Spinal cord (tissue), 10 donors: ENCODE data around the gene FKBP9. TPM values are rescaled to one million over a fixed set of nuclear protein-coding genes. Genes with fewer than 3 reads are reported as not detected.
"Not testable (repeated sequence)": the region's sequence is repeated elsewhere in the genome, so short reads cannot be mapped to it uniquely, and the experiment has no call there.

ENCODE experiments used
- DNase-seq, 6 donors: peaks; one replicate each; pipeline versions ENCODE4 v3.0.0 to v3.0.0-alpha.2; 2013 to 2015; ENCODE audit warnings: low spot score in 6 of 6, low read depth in 4 of 6
- H3K27ac ChIP-seq: one replicate; pipeline ENCODE4 v1.5.1; 2013; ENCODE audit warnings: low read depth, low read length, control low read depth
- H3K27me3 ChIP-seq: one replicate; pipeline ENCODE4 v1.6.1; 2013; ENCODE audit warnings: low read length; ENCODE audit not compliant: control insufficient read depth, insufficient read depth
- H3K36me3 ChIP-seq: one replicate; pipeline ENCODE4 v1.6.1; 2013; ENCODE audit warnings: low read length; ENCODE audit not compliant: control insufficient read depth, insufficient read depth
- H3K4me1 ChIP-seq: one replicate; pipeline ENCODE4 v1.6.1; 2013; ENCODE audit warnings: low read length; ENCODE audit not compliant: control insufficient read depth, insufficient read depth
- H3K4me3 ChIP-seq: one replicate; pipeline ENCODE4 v1.5.1; 2013; ENCODE audit warnings: low read depth, low read length, control low read depth
- H3K9me3 ChIP-seq: one replicate; pipeline ENCODE4 v1.6.1; 2013; ENCODE audit warnings: low read length; ENCODE audit not compliant: control insufficient read depth, insufficient read depth
- WGBS: methylation state at CpG from one replicate; pipeline ENCODE4 v1.1.5; 2013; ENCODE audit warnings: missing lambda C conversion rate; ENCODE audit not compliant: insufficient coverage; 5-methylcytosine and 5-hydroxymethylcytosine counted together
- long read RNA-seq, 4 donors: transcript quantifications; one replicate each; lab custom pipeline, GENCODE V29; 2026
- polyA plus RNA-seq, 2 donors: library from polyadenylated mRNA; unstranded; fragments of 120-200 nt; gene quantifications; one replicate each; pipeline ENCODE4 v1.2.1, GENCODE V29; 2013; ENCODE audit not compliant: insufficient read length in 2 of 2
- total RNA-seq, 2 donors: library from RNA; depleted of rRNA in 1 of 2; stranded (reverse); fragments of 120-200 nt in 1 of 2; fragments of >200 nt in 1 of 2; gene quantifications; one replicate each; pipeline versions ENCODE4 v1.2.3 to v1.2.4, GENCODE V29; 2013 to 2014
- donor health status: healthy.

FKBP9 gene
- 100 to 1,000 TPM; 108 to 118 TPM for total RNA-seq
- 10 to 100 TPM; 75.2 to 89.9 TPM for polyA plus RNA-seq
- long read RNA-seq, donor 1, transcript FKBP9-201 (10 exons, 3,462 nt), result major isoform, 15 of 15 reads
- long read RNA-seq, donor 1, partial matches to known transcripts, result 0 of 15 reads
- long read RNA-seq, donor 1, other reads (novel, unspliced or antisense), result 0 of 15 reads
- long read RNA-seq, donor 2, transcript FKBP9-201 (10 exons, 3,462 nt), result major isoform, 11 of 11 reads
- long read RNA-seq, donor 2, partial matches to known transcripts, result 0 of 11 reads
- long read RNA-seq, donor 2, other reads (novel, unspliced or antisense), result 0 of 11 reads
- long read RNA-seq, donor 3, transcript FKBP9-201 (10 exons, 3,462 nt), result major isoform, 6 of 6 reads
- long read RNA-seq, donor 3, partial matches to known transcripts, result 0 of 6 reads
- long read RNA-seq, donor 3, other reads (novel, unspliced or antisense), result 0 of 6 reads
- long read RNA-seq, donor 4, transcript FKBP9-201 (10 exons, 3,462 nt), result major isoform, 24 of 174 reads
- long read RNA-seq, donor 4, partial matches to known transcripts, result 45 of 174 reads
- long read RNA-seq, donor 4, other reads (novel, unspliced or antisense), result 105 of 174 reads

DNA sequence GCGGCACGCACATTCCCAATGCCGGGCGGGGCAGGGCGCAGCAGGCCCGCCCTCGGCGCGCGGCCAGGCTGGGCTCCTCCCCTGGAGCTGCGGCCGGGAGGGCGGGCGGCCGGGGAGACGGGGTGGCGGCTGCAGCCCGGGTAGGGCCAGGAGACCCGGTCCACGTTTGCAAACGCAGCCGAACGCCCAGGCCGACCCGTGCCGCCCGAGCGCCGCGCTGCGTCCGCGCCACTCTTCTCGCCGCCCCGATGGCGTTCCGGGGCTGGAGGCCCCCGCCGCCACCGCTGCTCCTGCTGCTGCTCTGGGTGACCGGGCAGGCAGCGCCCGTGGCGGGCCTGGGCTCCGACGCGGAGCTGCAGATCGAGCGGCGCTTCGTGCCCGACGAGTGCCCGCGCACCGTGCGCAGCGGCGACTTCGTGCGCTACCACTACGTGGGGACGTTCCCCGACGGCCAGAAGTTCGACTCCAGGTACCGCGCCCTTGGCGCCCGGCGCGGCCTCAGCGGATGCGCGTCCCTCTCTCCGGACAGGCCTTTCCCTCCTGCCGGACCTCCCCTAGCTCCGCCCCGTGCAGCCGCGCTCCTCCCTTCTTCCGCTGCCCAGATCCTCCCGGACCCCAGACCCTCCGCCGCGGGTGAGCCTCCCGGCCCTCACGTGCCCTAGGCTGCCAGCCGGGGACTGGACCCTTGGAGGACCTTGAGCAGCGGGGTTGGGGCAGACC lies at the start of gene FKBP9:
FKBP9 (plus strand) TSS at position 115 of the 720 bp plus-strand sequence; CDS start at position 249, 134 bp downstream.
- WGBS, result under 1% methylated on average over 91 of the region's 91 CpGs
- Histone ChIP-seq H3K27ac (peak within 1 kb of the TSS; percentile 78), H3K27me3 (no peaks in the 10 kb centered on the region)

DNA sequence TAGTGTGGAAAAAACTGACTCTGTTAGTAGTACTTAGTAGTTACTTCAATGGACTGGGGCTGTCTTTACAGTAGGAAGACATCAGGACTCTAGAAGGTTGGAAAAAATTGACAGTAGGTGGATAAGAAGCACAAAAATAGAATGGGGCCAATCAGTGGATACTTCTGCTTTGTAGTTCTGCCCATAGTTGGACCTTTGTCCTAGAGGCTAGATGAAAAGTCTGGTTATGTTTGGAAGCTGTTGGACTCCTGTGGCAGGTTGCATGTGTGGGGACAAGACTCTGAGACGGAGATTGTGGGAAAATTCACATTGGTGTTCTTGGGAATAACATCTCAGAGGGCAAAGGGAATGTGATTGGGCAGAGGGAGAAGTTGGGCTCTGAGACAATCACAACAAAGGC lies 47.0 kb upstream of the FKBP9 start:
- no peak for DNase-seq
- peaks cover 15% of the 10 kb centered on the region for H3K36me3 ChIP-seq
- H3K4me3 ChIP-seq, result no peak overlapping the region
- no peaks in the 10 kb centered on the region for H3K9me3 ChIP-seq
- peaks cover 2% of the 10 kb centered on the region for H3K4me1 ChIP-seq
- 91% methylated on average over 1 of the region's 1 CpG for WGBS
- no peaks in the 10 kb centered on the region for H3K27me3 ChIP-seq
- H3K27ac ChIP-seq, result no peak overlapping the region

More for the DNA sequence above, at the start of gene FKBP9:
- peak within 1 kb of the TSS; percentile 66 for H3K4me3 ChIP-seq
- peak in 5 of 6 donors; percentile 44 to 92 (median 55) for DNase-seq
- peaks cover 20% of the 10 kb centered on the region for H3K4me1 ChIP-seq
- no peaks in the 10 kb centered on the region for H3K36me3 ChIP-seq
- no peaks in the 10 kb centered on the region for H3K9me3 ChIP-seq

GRCh38 chr7:32914184-32914583 lies 43.1 kb upstream of the FKBP9 start:
- H3K4me1 ChIP-seq, result no peaks in the 10 kb centered on the region
- no peak for DNase-seq
- WGBS, result 100% methylated on average over 1 of the region's 1 CpG
- H3K27me3 ChIP-seq, result no peaks in the 10 kb centered on the region
- H3K27ac ChIP-seq, result no peak overlapping the region
- no peak overlapping the region for H3K4me3 ChIP-seq
- no peaks in the 10 kb centered on the region for H3K9me3 ChIP-seq
- peaks cover 26% of the 10 kb centered on the region for H3K36me3 ChIP-seq

DNA sequence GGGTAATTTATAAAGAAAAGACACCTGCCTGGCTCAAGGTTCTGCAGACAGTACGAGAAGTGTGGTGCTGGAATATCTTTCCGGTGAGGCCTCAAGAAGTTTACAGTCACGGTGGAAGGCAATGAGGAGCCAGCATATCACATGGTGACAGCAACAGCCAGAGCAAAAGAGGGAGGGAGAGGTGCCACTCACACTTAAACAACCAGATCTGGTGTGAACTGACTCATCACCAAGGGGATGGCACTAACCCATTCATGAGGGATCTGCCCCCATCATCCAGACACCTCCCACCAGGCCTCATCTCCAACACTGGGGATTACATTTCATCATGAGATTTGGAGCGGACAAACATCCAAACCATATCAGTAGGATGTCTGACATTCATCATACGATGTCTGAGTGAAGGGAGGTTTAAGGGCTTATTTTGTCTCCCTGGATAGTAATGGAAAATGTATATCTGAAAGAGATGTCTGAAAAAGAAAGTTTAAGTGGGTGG lies 42.2 kb upstream of the FKBP9 start:
- WGBS, result 94% methylated on average over 3 of the region's 5 CpGs

GRCh38 chr7:32916006-32916405 lies 41.2 kb upstream of the FKBP9 start:
- Histone ChIP-seq H3K4me3 (no peak overlapping the region), H3K4me1 (no peaks in the 10 kb centered on the region), H3K27me3 (no peaks in the 10 kb centered on the region), H3K27ac (no peak overlapping the region), H3K9me3 (no peaks in the 10 kb centered on the region), H3K36me3 (peaks cover 30% of the 10 kb centered on the region)
- DNase-seq, result peak in 1 of 6 donors; percentile 38
- 78% methylated on average over 2 of the region's 3 CpGs for WGBS

More for the DNA sequence above, 42.2 kb upstream of the FKBP9 start:
- DNase-seq, result no peak
- Histone ChIP-seq H3K4me1 (no peaks in the 10 kb centered on the region), H3K27ac (no peak overlapping the region), H3K27me3 (no peaks in the 10 kb centered on the region), H3K36me3 (peaks cover 26% of the 10 kb centered on the region), H3K9me3 (no peaks in the 10 kb centered on the region), H3K4me3 (no peak overlapping the region)

- not testable (repeated sequence) for H3K4me3 ChIP-seq, H3K4me1 ChIP-seq, H3K27me3 ChIP-seq, DNase-seq, H3K9me3 ChIP-seq, H3K27ac ChIP-seq
- 83% methylated on average over 1 of the region's 7 CpGs for WGBS
- peaks cover 30% of the 10 kb centered on the region for H3K36me3 ChIP-seq
Measured at GRCh38 chr7:32916994-32917393, 40.2 kb upstream of the FKBP9 start.

- no peaks in the 10 kb centered on the region for H3K27me3 ChIP-seq
- no peaks in the 10 kb centered on the region for H3K9me3 ChIP-seq
- DNase-seq, result peak in 2 of 6 donors; percentile 9 to 45
- no peak overlapping the region for H3K4me3 ChIP-seq
- H3K36me3 ChIP-seq, result peaks cover 14% of the 10 kb centered on the region
- H3K4me1 ChIP-seq, result no peaks in the 10 kb centered on the region
- 50% methylated on average over 1 of the region's 2 CpGs for WGBS
- H3K27ac ChIP-seq, result no peak overlapping the region
Measured at GRCh38 chr7:32921896-32922295, 35.3 kb upstream of the FKBP9 start.

- no peak overlapping the region for H3K4me3 ChIP-seq
- no peak overlapping the region for H3K27ac ChIP-seq
- no CpG with 5 or more reads among the region's 2 CpGs for WGBS
- no peaks in the 10 kb centered on the region for H3K9me3 ChIP-seq
- peak in 1 of 6 donors; percentile 16 for DNase-seq
- no peaks in the 10 kb centered on the region for H3K4me1 ChIP-seq
- no peaks in the 10 kb centered on the region for H3K27me3 ChIP-seq
- H3K36me3 ChIP-seq, result peaks cover 29% of the 10 kb centered on the region
Measured at GRCh38 chr7:32928785-32929298, 28.4 kb upstream of the FKBP9 start.

GRCh38 chr7:32929430-32930143 lies 27.7 kb upstream of the FKBP9 start:
- no peak for DNase-seq
- H3K27me3 ChIP-seq, result no peaks in the 10 kb centered on the region
- H3K9me3 ChIP-seq, result no peaks in the 10 kb centered on the region
- H3K36me3 ChIP-seq, result peaks cover 27% of the 10 kb centered on the region
- H3K27ac ChIP-seq, result no peak overlapping the region
- no peak overlapping the region for H3K4me3 ChIP-seq
- 90% methylated on average over 13 of the region's 13 CpGs for WGBS
- H3K4me1 ChIP-seq, result no peaks in the 10 kb centered on the region
